GM21423 (cell line): ENCODE measurements around the gene LAMA4.

Experiments
- ATAC-seq: cut with Tn5 transposase; IDR thresholded peaks from one replicate; pipeline ENCODE4 v1.9.1; 2021; ENCODE audit warnings: mild to moderate bottlenecking, moderate library complexity; ENCODE audit not compliant: unreplicated experiment

Gene LAMA4

DNA sequence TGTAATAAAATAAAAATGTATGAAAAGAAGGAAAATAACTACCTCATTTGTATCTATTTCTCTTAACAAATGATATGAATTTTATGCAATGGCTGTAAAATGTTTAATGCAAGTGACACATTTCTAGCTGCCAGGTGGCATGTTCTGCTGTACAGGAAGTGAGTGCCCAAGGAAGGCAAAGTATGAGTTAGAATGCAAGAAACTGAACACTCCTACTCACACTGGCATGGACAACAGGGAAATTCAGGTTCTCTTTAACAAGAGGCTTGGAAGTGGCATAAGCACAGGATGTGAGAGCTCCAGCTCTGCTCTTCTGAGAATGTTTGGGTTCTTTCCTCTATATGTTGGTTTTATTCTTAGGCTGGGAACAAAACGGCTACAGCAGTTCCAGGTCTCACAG is 20.4 kb upstream of the LAMA4 start:
- ATAC-seq, result no peak

DNA sequence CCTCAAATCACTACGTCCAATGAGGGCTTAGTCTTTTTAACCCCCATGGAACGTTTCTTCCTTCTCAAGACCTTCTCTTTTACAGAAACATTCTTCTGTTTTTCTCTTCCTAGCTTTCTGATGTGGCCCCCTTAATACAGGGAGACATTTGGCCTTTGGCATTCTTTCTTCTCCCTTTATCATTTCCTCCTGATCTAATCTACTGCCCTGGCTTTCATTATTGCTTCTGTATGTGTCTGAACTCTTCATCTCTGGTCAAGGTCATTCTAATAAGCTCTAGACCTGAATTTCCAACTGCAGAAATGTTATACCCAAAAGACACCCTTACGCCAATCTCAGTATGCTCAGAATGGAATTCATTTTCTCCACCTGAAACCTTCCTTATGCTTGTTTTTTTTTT is 18.4 kb upstream of the LAMA4 start:
- ATAC-seq, result no peak

DNA sequence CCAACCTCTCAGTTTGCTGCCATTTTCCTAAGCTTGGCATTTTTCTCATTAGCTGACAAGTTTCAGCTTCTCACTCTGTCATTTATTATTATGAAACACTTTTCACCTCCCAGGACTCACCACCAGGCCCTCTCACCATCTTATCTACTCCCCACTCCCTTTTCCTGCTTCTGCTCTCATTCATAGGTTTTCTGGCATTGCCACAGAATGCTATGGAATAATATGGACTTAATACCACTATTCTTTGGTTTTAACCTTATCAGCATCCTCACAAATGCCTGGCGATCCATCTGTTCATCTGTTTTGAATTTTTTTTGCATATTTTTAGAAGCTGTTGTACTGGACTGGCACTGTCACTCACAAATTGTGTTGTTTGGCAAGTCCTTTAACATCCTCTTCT is 16.4 kb upstream of the LAMA4 start:
- ATAC-seq, result no peak

DNA sequence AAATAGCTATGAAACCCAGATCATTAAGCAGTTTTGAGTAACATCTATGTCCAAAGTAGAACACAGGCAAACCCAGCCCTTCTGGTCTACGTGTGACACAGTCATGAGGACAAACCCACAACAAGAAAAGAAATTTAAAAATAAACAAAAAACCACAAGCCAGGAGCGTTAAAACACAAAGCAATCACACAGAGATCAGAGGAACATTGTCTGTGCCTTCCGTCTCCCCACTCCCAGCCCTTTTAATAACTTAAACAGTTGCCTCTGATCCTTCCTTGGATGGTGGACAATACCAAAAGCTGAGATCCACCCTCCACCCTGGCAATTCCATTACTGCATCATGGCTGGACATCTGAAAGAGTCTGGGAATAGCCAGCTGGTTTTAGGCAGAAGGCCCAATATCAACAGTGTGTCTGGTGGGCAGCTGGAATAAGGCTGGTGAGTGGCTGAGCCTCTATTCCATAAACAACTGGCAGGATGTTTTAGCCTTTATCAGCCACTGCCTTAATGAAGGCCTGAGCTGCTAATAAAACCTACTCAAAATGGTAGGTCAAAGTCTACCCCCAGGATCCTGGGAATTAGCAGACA is 15.7 kb upstream of the LAMA4 start:
- no peak for ATAC-seq

DNA sequence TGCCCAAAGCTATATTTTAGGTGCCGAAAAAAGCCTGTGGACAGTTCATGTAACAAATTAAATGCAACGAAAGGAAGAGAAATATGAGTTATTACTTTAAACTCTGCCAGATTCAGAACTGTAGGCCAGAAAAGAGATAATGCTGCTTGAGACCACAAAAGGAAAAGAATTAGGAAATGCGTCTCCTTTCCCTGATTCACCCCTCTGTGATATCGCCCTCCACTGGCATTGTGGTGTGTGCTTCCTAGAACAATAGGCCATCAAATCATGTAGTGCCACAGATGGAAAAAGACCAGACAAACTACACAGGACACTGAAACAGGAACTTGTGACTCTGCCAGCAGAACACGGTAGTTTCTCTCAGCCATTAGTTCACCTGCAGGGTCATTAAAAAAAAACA is 14.7 kb upstream of the LAMA4 start:
- no peak for ATAC-seq

DNA sequence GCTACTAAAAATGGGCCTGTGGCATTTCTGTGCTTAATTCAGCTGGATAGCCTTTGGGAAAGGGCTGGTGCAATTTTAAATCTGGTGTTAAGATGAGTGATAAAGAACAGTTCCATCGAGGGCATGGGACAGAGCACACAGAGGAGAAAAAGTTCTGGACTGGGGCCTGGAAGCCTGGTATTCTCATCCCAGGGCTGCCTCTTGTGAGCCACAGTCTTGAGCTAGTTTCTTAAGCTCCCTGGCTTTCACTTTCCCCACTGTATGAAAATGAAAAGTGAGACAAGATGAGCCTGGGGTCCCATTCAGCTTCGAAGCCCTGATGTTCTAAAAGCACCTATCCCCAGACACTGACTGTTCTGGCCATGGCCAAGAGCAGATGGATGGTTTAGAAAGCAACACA is 14.3 kb upstream of the LAMA4 start:
- no peak for ATAC-seq

DNA sequence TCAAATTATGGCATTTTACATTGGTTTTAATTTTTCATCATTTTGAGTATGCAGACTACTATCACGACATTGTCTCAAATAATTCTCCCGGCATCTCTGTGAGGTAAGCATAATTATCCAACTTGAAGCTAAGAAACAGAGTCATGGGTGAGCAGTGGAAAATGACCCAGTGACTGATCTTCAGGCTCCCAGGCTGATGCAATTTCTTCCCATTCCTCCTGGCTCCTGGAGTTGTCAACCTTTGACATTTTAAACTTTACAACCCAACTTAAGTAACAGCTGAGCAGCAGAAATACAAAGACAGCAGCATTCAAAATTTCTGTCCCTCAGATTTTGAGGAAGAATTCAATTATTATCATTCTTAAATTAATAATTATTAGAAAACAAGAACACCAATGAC is 13.7 kb upstream of the LAMA4 start:
- ATAC-seq, result no peak

DNA sequence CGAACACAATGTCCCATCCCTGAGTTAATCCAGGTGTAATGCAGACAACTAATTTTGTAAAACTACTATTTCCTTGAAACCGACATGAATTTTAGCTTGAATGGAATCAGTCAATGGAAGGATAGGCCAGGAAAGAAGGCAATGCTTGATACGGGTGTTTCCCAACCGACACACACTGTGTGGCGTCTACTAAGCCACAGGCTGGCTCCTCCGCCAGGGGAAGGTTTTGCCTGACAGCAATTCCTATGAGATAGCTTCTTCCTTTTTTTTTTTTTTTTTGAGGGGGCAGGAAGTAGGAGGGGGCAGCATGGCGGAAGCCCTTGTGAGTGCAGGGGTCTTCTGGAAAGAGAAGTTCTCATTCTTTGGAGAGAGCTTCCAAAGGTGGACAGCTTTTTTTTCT is 12.0 kb upstream of the LAMA4 start:
- ATAC-seq, result no peak

DNA sequence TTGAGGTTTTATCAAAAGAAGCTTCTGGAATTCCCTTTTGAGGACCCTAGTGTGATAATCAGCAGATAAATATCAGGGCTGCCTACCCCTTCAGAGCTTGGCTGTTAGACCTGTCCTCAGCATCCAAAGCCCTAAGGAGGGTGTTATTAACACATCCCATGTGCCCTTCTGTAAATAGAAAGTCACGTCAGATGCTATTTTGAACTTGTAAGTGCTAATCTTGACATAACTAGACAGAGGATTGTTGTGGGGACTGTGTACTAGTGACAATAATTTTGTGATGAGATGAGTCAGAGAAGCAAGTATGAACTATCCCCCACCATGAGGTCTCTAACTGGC is 4.9 kb upstream of the LAMA4 start:
- ATAC-seq, result no peak

DNA sequence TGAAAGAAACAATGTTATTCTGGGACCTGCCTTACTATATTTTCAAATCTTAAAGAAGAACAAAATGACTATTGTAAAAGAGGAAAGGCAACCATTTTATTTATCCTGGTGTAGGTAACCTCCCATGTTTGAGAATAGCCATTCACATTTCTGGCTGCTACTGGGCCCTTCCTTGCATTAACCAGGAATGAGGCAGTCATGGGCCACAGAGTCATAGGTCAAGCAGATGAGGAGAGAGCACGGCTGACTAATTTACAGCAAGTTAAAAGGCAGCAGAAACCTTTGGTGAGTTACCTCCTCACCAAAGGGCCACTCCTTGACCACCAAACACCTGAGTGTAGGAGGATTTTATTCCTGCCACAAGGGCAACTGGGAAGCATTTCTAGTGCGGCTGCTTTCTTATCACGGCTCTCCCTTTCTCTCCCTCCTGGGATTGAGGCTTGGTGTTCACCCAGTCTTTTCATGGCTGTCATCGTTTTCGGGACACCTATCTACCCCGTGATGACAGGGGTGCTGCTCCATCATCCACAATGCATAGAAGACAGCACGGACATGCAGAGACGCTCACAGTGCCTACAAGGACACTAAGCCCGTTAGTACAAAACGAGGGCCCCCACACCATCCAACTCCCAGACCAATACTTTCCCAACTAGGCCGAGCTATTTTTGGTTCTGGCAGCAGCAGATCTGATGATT is 4.4 kb upstream of the LAMA4 start:
- ATAC-seq, result no peak

DNA sequence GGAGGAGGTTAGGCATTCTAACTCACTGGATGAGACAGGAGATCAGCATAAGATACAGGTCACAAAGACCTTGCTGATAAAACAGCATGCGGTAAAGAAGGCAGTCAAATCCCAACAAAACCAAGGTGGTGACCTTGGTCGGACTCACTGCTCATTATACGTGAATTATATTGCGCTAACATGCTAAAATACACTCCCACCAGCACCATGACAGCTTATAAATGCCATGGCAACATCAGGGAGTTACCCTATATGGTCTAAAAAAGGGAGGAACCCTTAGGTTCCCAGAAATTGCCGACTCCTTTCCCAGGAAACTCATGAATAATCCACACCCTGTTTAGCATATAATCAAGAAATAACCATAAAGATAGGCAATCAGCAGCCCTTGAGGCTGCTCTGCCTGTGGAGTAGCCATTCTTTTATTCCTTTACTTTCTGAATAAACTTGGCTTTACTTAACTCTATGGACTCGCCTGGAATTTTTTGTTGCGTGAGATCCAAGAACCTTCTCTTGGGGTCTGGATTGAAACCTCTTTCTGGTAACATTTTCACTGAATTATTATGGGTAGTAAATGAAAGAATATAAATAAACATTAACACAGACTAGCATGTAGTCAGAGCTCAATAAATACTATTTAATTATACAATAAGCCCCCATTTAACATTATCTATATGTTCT is 3.0 kb upstream of the LAMA4 start:
- no peak for ATAC-seq

DNA sequence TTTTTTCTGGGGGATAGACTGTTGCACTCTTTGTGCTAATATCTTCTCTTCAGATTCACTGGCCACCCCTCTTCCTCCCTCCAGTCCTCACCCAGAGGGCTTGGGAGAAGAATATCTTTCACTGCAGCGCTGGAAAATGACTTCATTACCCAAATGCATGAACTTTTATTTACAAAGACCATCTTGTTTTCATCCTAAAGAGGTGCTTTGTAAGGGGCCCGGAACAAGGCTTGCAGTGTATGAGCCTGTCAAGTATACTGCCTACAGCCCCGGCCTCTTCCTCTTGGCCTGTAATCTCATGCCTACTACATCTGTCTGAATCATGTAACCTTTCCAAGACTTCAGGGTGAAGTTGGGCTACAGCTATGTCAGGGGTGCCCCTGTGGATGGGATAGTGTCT is 554 bp upstream of the LAMA4 start:
- ATAC-seq, result no peak

DNA sequence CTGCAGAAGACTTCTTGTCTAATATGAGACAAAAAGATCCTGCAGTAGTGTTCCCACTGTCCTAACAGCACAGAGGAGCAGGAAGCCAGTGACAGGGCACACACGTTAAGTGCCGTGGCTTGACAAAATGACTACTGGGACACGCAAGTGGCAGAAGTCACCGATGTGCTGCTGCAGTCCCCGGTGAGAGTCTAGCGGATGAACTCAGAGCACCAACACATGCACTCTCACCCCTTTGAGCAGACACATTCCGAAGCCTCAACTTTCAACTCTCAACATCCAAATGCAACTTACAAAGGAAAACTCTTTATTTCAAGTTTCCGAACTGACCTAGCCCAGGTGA is 898 bp downstream of the LAMA4 start:
- ATAC-seq, result no peak

DNA sequence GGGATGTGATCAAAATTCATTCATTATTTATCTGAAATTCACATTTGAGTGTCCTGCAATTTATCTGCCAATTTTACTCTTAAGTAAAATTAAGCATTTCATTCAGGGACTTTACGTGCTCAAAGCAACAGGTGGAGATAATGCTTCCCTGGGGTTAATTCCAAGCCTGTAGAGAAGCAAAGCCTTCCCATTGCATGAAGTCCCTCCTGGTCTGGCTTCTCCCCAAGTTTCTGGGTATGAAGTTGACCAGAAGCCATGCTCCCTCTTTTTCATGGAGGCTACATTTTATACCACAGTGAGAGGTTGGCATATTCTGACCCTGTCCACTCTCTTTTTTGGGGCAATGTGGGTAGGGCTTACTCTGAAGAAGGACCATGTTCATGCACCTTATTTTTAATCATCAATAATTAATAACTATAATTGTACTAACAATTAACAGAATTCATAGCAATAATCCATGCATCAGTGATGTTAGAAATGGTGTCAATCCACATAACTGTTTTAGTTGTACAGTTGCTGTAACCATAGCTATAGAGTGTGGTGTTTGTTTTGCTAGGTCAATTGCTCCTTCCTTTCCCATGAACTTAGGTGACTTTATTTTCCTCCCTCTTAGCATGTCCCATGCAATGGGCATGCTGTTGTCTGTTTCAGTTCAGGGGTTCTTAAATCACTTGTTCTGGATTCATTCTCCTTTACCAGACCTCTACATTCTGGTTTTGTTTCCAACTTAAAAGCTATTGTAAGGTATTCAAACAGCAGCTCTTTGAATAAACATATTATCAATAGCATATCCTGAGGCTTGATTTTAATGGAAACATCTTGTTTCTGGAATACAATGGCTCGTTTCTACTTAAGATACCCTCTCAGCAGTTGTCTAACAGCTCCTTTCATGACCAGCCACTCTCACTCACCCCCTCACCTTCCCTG is 1.5 kb downstream of the LAMA4 start:
- ATAC-seq, result no peak

DNA sequence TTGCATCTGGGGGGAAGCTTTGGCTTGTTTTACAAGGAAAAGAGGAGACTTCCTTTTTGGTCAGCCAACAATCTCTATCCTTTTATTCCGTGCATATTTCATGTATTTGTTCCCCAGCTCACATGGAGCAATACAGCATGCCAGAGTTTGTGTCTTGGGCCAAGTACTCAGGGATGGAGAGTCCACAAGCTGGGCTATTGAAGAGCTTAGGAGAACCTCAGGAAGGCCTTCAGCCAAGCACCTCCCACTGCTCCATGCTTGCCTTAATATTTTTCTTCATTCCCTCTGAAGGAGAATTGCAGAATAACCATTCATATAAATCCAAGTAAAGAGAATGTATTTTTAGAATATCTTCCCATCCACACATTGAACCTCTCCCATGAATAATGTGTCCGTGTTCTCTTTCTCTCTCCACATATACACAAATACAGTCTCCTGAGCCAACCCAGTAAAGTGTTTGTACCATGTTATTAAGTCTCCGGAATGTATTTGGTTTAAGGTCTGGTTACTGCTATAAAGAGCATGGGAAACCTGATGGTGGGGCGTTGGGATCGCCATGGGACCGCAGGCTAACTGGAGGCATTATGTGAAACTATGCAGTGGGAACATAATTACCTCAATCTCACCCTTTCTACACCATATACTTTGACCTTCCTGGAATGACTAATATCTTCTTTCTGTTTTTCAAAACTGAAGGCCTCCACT is 3.0 kb downstream of the LAMA4 start:
- no peak for ATAC-seq

DNA sequence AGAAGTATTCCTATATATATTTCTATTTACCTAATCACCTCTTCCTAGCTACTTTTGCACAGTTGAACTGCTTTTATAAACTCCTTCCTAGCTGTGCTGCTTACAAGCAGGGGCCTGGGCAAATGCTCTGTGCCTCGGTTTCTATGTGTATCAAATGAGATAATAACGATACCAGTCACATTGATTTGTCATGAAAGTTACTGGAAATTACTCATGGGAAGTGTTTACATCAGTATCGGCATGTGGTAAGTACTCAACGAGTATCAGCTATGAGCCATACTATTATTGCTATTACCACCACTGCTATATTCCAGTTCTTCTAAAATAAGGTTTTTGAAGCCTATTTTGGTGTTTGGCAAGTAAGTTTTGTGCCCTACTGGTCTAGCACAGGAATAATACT is 4.9 kb downstream of the LAMA4 start:
- ATAC-seq, result no peak

DNA sequence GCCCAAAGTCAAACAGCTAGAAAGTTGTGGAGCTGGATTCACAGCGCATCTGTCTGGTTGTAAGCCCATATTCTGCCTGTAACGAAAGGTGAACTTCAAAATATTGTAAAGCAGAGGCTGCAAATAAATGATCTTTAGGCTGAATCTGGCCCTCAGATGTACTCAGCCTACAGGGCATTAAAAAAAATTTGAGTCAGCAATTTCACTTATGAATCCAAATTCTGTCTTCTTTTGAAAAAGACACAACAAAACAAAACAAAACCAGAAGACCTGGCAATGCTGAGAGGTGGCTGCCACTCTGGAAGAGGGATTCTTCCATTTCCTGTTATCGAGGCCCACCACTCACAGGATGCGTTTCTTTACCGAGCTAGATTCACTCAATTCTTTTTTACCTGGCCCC is 7.1 kb downstream of the LAMA4 start:
- ATAC-seq, result no peak

DNA sequence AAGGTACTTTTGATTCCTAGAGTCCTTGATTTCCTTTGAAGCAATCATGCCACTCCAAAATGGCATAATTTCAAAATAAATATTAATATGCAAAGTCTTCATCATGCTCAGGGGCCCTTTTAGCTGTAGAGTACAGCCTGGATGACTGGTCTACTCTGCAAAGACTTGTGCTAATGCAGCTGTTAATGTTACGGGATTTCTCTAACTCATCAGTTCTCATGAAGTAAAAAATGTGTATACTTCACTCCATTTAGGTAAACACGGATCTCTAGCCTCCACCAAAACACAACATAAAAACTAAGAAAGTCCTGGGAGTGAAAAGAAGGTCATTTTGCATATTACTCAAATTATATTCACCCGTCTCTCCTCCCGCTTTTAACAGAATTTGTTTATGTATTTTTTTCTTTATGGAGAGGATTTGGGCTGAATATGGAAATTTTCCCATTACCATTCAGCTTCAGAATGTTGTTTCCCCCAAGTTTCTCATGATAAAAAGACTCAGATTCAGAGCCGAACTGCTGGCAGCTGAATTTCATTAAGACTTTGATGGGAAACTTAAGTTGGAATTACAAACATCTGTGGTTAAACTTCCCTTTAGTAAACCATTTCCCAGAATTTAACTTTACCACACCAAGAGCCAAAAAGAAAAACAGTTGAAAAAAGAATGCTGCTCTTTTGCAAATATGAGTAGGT is 8.7 kb downstream of the LAMA4 start:
- no peak for ATAC-seq

DNA sequence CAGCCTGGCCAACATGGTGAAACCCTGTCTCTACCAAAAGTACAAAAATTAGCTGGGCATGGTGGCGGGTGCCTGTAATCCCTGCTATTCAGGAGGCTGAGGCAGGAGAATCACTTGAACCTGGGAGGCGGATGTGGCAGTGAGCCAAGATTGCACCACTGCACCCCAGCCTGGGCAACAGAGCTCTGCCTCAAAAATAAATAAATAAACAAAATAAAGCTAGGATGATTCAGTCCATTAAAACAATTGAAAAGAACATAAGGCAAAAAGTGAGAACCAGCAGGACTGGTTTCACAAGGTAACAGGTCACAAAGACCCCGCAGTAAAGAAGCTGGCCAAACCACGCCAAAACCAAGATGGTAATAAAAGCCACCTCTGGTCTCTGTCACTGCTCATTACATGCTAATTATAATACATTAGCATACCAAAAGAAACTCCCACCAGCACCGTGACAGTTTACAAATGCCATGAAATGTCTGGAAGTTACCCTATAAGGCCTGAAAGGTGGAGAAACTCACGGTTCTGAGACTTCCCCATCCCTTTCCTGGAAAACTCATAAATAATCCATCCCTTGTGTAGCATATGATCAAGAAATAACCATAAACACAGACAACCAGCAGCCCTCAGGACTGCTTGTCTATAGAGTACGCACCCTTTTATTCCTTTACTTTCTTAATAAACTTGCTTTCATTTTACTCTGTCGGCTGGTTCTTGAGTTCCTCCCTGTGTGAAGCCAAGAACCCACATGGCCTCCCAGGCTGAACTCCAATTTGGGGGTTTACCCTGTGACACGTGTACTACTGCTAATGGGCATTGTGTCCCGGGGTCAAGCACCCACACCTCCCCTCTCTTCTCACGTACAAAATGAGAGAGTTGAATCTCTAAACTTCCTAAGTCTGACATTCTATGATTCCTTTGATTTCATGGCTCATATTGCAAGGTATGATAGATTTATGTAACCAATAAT is 10.2 kb downstream of the LAMA4 start:
- ATAC-seq, result no peak
